GM08714 (cell line): ENCODE results near the gene PRPF38A.

Experiments
- H3K4me3 ChIP-seq: fragments of 200-500 bp; sonication (Bioruptor generic); 2 replicates; pipeline ENCODE4 v1.5.1; 2014; ENCODE audit warnings: mild to moderate bottlenecking, low read length, inconsistent platforms
- ZNF274 ChIP-seq: IDR thresholded peaks from 2 replicates; pipeline ENCODE4 v1.6.1; 2012; ENCODE audit warnings: mild to moderate bottlenecking, low read depth, low read length

Gene PRPF38A, protein sequence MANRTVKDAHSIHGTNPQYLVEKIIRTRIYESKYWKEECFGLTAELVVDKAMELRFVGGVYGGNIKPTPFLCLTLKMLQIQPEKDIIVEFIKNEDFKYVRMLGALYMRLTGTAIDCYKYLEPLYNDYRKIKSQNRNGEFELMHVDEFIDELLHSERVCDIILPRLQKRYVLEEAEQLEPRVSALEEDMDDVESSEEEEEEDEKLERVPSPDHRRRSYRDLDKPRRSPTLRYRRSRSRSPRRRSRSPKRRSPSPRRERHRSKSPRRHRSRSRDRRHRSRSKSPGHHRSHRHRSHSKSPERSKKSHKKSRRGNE

DNA sequence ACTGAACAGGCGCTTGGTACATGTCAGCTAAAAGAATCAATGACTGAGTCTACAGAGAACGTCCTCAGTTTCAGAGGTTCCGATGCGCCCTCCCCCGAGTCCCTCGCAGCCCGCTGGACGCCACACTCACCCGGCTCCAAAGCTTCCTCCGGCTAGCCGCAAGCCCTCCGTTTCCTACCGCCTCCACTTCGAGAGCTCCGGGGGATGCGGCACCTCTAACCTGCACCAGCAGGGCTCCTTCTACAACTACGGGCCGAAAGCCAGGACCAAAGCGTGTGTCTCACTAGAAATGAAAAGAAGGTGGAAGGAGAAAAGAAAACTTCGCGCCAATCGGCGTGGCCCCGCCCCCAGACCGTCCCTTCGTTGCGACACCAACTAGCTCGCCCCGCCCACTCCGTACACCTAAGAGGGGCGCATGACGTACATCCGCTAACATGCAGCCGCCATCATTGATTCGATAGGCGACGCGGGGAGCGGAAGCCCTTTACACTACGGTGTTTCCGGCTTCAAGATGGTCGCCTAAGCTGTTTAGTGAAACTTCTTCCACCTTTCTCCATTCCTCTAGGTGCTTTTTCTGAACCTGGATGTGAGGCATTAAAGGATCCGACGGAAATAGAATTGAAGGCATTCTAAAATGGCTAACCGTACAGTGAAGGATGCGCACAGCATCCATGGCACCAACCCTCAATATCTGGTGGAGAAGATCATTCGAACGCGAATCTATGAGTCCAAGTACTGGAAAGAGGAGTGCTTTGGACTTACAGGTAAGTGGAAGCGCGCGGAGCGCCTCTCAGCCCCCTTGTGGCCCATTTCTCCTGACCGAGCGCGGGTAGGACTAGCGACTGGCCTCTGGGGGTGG is at the start of gene PRPF38A, which contains the start of gene ORC1:
TSS of gene PRPF38A (plus strand) at position 487 of the 859 bp plus-strand sequence. CDS start at position 635, 148 bp downstream.
TSS of gene ORC1 (minus strand) at position 308 of the 859 bp plus-strand sequence. CDS start 2,200 bp downstream, outside the sequence.
- no peak for TF ChIP-seq ZNF274
- H3K4me3 ChIP-seq, result peak within 1 kb of the TSS; percentile 94

DNA sequence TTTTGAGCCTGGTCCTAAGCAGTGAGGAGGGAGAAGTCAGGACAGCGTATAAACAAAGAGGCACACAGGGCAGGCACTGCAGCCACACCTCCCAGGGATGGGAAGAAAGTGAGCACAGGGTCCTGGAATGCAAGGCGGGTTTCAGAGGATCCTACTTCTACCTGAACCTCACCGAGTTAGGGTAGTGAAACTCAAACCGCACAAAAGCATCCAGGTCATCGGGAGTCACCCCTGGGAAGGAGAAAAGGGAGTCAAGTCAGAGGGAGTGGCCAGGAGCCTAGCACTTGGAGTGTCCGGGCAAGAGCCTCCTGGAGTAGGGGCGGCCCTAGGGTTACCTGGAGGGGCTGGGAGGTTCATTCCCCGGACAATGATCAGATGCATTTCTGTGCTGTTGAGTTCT is 49.0 kb upstream of the PRPF38A start:
- no peak for TF ChIP-seq ZNF274
- H3K4me3 ChIP-seq, result no peak overlapping the region

DNA sequence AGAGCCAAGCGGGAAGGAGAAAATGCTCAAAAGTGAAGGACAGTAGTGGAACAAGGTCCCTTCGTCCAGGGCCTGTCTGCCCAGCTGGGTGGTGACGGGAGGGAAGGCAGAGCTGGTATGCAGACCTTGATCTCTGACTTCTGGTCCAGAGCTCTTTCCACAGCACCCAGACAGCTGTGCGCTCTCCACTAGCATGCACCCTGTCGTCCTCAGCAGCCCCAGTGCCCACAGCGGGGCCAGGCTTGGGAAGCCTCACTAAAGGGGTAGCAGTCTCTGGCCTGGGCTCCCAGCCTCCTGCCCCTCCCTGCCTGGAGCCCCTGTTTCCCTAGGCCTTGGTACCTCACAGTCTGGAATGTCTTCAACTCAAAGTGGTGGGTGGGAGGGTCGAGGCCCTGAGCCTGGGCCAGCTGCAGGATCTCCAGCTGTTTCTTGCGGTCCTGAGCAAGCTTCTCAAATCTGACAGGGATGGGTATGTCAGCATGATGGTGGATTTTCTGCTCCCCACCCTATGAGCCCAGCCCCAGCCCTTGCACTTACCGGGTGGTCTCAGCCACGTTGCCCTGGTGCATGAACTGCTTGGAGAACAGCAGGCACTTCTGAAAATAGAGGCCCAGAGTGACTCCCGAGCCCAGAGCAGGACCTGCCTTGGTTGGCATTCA is 48.4 kb upstream of the PRPF38A start:
- TF ChIP-seq ZNF274, result no peak
- H3K4me3 ChIP-seq, result no peak overlapping the region

DNA sequence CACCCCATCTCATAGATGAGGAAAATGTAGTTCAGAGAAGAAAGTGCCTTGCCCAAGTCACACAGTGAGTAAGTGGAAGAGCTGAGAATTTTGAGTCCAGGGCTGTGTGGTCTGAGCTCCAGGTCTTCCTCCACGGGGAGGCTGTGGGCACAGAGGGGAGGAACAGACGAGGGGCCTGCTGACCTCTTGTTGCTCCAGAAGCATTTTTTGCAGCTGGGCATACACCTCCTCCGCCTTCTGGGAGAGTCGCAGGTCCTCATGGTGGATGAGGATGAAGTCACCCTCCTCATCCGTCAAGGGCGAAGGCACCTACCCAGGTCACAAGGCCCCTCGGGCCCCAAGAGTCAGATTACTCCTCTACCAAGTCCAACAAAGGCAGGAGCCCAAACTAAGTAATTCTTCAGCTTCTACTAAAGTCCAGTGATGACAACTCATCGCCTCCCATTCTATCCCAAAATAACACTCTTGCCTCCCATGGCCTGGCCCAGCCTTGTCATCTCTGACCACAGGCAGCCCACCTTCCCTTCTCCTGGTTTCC is 47.5 kb upstream of the PRPF38A start:
- TF ChIP-seq ZNF274, result no peak
- H3K4me3 ChIP-seq, result no peak overlapping the region

DNA sequence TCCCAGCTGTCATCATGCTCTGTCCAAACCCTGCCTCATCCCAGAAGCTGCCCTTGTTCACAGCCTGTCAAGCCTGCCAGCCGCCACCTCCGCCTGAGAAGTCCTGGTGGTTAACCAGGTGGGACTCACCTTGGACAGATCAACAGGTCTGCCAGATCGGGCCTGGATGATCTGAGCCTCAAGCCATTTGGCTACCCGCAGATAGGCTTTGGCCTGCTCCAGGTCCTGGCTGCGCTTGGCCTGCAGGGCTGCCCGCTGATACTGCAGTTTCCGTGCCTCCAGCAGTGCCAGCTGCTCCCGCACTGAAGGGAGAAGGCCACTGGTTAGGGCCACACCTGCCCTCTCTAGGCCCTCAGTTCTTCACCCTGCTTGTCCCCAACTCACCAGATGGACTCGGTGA is 47.0 kb upstream of the PRPF38A start:
- H3K4me3 ChIP-seq, result no peak overlapping the region
- no peak for TF ChIP-seq ZNF274

DNA sequence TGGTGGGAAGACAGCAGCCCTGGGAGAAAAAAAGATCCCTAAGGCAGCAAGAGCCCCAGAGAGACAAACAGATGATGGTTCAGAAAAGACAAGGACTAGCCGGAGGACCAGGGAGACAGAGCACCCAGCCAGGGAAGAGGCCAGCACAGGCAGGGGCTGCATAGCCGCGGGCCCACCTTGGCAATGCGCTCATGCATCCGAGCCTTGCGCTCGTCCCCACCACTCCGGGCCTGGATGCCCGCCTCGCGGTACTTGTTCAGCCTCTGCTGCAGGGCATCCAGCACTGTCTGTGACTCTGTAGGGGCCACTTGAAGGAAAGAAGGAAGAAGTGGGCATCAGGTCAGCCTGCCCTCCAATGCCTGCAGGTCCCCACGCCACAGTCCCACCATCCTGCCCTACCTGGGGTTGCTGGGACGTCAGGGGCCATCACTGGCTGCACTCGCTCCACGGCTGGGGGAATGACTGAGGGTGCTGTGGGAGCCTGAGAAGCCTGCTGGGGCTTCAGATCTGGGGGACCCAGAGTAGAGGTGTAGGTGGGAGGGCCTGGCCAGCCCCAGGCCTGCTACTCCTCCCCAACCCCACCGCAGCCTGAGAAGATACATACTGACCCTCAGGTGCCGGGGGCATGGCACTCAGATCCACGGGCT is 45.4 kb upstream of the PRPF38A start:
- no peak overlapping the region for H3K4me3 ChIP-seq
- no peak for TF ChIP-seq ZNF274

DNA sequence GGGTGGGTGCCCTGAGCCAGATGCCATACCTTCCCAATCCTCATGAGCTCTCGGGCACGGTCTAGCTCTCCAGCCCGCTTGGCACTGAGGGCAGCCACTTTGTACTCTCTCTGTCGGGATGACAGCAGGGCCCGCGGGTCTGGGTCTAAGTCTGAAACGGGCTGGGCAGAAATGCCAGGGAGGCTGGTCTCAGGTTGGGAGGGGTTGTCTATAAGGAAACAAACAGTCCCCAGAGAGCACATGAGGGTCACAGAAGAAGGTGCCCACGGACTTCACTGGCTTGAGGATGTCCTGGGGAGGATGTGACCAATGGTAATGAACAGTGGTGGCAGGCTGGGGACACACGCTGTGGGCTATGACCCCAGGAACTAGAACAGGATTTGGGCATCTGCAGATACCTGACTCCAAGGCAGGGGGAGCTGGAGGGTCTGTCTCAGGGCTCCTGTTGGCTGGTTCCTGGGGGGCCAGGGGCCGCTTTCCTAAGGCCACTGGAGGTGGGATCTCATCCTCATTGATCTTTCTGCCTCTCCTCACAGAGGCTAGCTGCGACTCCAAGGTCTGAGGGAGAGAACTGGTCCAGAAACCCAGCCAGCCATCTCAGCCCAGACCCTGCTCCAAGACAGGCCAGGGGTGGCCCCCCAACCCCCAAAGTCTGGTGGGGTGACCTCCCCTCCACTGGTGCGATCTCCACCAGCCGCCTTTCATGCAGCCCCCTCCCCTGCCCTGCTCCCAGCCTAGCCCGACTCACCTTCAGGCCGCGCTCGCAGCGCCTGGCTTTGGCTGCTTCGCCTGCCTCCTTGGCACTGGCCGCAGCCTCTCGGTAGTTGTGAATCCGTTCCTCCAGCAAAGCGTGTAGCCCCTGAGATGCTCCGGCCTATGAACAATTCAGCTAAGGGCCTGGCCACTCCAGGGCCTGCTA is 44.5 kb upstream of the PRPF38A start:
- H3K4me3 ChIP-seq, result no peak overlapping the region
- TF ChIP-seq ZNF274, result no peak

DNA sequence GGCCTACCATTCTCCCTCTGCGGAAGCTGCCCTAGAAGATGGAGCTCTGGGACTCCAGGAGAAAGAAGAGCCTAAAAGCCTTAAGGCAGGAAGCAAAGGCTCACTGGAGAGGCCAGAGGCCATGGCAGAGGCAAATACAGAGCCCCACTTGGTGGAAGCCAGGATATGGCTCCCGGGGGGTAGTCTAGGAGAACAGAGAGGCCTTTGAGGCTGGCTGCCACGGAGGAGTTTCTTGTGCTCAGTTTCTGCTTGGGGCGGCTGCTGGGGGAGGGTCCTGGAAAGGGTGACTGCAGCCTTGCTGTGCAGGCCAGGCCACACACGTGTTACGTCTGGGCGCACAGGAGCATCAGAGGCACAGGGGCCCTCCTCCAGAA is 43.8 kb upstream of the PRPF38A start:
- no peak overlapping the region for H3K4me3 ChIP-seq
- no peak for TF ChIP-seq ZNF274

DNA sequence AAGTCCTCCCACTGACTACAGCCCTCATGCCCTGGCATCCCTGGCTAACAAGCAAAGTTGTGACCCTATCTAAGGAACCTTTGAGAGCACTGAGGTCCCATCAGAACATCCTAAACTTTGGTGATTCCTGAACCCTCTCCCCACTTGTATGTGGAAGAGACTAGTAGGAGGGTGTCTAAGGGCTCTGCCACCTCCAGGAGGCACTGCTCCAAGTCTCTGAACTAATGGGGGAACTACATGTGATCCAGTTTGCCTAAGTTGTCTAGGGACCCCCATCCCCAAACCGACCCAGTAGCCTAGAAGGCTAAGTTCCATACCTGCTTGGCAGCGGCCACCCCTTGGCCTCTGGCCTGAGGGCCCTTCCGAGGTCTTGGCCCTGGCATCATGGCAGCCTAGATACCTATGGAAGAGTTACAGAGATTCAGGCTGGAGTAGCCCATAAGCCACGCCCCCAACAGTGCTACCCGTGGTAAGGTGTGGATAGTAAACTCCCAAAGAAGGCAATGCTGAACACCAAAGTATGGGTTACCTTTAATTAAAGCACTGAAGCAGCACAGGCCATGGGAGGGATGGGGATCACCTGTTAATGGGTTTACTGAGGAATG is 40.1 kb upstream of the PRPF38A start:
- H3K4me3 ChIP-seq, result peak overlapping the region; percentile 84; the same call in 1 of the 2 replicates
- TF ChIP-seq ZNF274, result no peak

DNA sequence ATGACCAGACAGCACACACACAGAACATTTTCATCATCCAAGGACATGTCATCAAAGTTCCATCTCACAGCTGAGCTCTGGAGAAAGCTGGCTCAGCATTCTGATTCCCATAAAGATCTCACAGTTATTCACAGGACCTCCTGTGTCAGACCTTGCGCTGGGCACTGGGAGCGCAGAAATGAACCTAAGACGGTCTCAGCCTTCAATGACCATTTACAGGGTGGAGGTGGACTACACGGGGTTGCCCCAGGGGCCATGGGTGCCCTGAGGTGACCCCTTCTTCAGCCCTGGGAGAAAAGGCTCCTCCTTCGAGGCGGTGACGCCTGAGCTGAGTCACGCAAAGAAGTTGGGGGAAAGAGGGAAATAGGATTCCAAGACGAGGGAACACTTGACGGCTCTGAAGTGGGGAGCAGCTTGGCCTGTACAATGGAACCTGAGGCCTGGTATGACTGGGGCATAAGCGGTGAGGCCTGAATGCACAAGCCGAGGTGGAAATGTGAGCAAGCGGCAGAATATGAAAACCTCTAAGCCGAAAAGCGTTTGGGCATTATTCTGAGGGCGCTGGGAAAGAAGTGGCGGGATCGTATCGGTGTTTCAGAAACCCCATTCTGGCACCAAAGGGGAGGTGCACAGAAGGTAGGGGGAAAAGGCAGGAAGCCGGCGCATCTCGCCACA is 39.2 kb upstream of the PRPF38A start:
- TF ChIP-seq ZNF274, result no peak
- H3K4me3 ChIP-seq, result peak overlapping the region; percentile 84

DNA sequence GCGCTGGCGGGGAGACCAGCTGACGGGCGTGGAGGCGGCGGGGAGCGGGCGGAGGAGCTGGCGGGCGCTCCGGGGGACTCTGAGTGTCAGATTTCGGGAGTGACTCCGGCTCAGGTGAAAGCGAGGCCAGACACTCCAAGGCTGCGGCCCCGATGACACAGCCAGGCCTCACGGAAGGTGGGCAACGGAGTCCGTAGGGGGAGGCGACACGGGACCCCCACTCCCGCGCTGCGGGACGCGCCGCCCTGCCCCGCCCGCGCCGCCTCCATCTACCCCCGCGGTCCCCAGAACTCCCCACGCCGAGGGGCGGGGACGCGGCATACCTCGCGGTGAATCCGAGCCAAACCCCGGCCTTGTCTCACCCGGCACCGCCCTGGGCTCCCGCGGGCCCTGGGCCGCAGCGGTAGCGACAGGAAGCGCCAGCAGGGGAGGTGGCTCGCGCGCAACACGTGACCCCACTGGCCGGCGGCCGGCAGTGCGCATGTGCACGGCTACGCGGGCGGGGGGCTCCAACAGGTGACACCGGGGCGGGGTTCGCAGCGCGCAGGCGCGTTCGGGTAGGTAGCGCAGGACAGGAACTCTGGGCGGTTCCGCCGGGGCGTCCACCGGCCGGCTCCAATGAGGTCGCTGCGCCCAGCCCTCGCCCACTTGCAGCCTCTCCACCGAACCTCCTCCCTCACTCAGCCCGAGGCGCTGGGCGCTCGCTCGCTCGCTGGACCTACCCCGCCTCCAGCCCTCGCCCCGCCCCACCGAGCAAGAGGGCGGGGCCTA is 38.5 kb upstream of the PRPF38A start, which contains the start of gene CC2D1B:
TSS of gene CC2D1B (minus strand) at position 460 of the 771 bp plus-strand sequence. CDS start 1,585 bp downstream, outside the sequence.
- TF ChIP-seq ZNF274, result no peak
- peak within 1 kb of the TSS; percentile 84 for H3K4me3 ChIP-seq
